KMS-11 (cell line): ENCODE data around the gene PRMT7.

Experiments
- H2AFZ ChIP-seq: fragments of 200-600 bp; sonication (generic); 2 replicates; pipeline ENCODE4 v1.6.1; 2016; ENCODE audit warnings: antibody characterized with exemption, mixed run types, low read depth
- H3K27ac ChIP-seq: fragments of 200-600 bp; sonication (generic); 2 replicates; pipeline ENCODE4 v1.6.1; 2016; ENCODE audit warnings: mild to moderate bottlenecking, mixed run types
- H3K27me3 ChIP-seq: fragments of 200-600 bp; sonication (generic); 2 replicates; pipeline ENCODE4 v1.6.1; 2017; ENCODE audit warnings: mild to moderate bottlenecking, low read depth, mixed run types, moderate library complexity; ENCODE audit not compliant: insufficient read depth
- H3K36me3 ChIP-seq: fragments of 200-600 bp; sonication (generic); 2 replicates; pipeline ENCODE4 v1.6.1; 2017; ENCODE audit warnings: mild to moderate bottlenecking, mixed run types; ENCODE audit not compliant: insufficient read depth
- H3K4me1 ChIP-seq: fragments of 200-600 bp; sonication (generic); 2 replicates; pipeline ENCODE4 v1.6.1; 2016; ENCODE audit warnings: mild to moderate bottlenecking, low read depth, mixed run types; ENCODE audit not compliant: poor library complexity, severe bottlenecking
- H3K4me2 ChIP-seq: fragments of 200-600 bp; sonication (generic); 2 replicates; pipeline ENCODE4 v1.7.0; 2016; ENCODE audit warnings: mild to moderate bottlenecking, mixed run types
- H3K4me3 ChIP-seq: fragments of 200-600 bp; sonication (generic); IDR thresholded peaks from 2 replicates; pipeline ENCODE4 v1.6.1; 2017; ENCODE audit warnings: low read depth, low read length, mixed read lengths; ENCODE audit not compliant: insufficient read depth
- H3K79me2 ChIP-seq: fragments of 200-600 bp; sonication (generic); 2 replicates; pipeline ENCODE4 v1.6.1; 2016; ENCODE audit warnings: low read depth, mixed run types; ENCODE audit not compliant: insufficient read depth
- H3K9ac ChIP-seq: fragments of 200-600 bp; sonication (generic); 2 replicates; pipeline ENCODE4 v1.6.1; 2016; ENCODE audit warnings: mild to moderate bottlenecking, mixed run types
- H4K20me1 ChIP-seq: fragments of 200-600 bp; sonication (generic); 2 replicates; pipeline ENCODE4 v1.6.1; 2016; ENCODE audit warnings: mild to moderate bottlenecking, mixed run types; ENCODE audit not compliant: insufficient read depth
- CTCF ChIP-seq: fragments of 200-600 bp; sonication (generic); conservative IDR thresholded peaks from 2 replicates; pipeline ENCODE4 v1.6.1; 2017; ENCODE audit warnings: low read depth, mild to moderate bottlenecking, antibody characterized with exemption, low read length, moderate library complexity, mixed read lengths

The PRMT7 gene

GRCh38 chr16:68298312-68298711 is 12.5 kb upstream of the PRMT7 start:
- Histone ChIP-seq H3K36me3 (no peaks in the 10 kb centered on the region; the same call in 1 of the 2 replicates), H3K79me2 (peaks cover 6% of the 10 kb centered on the region; the same call in 1 of the 2 replicates), H3K4me2 (no peak overlapping the region), H3K27me3 (no peaks in the 10 kb centered on the region), H2AFZ (no peak overlapping the region), H3K4me3 (no peak overlapping the region), H4K20me1 (no peaks in the 10 kb centered on the region), H3K27ac (no peak overlapping the region), H3K9ac (no peak overlapping the region), H3K4me1 (peaks cover 13% of the 10 kb centered on the region)
- no peak for TF ChIP-seq CTCF

GRCh38 chr16:68298907-68299561 is 11.8 kb upstream of the PRMT7 start:
- Histone ChIP-seq H3K9ac (no peak overlapping the region), H3K4me1 (peaks cover 13% of the 10 kb centered on the region), H3K27ac (no peak overlapping the region), H4K20me1 (no peaks in the 10 kb centered on the region), H3K4me2 (no peak overlapping the region), H3K36me3 (no peaks in the 10 kb centered on the region; the same call in 1 of the 2 replicates), H3K4me3 (no peak overlapping the region), H2AFZ (no peak overlapping the region), H3K27me3 (no peaks in the 10 kb centered on the region), H3K79me2 (peaks cover 6% of the 10 kb centered on the region; the same call in 1 of the 2 replicates)
- no peak for TF ChIP-seq CTCF

- no peaks in the 10 kb centered on the region for H3K27me3 ChIP-seq
- H3K27ac ChIP-seq, result peak overlapping the region; percentile 15; the same call in 1 of the 2 replicates
- H2AFZ ChIP-seq, result no peak overlapping the region
- no peak for TF ChIP-seq CTCF
- H3K79me2 ChIP-seq, result peaks cover 6% of the 10 kb centered on the region; the same call in 1 of the 2 replicates
- H3K4me3 ChIP-seq, result no peak overlapping the region
- H3K4me2 ChIP-seq, result no peak overlapping the region
- H4K20me1 ChIP-seq, result no peaks in the 10 kb centered on the region
- peaks cover 13% of the 10 kb centered on the region for H3K4me1 ChIP-seq
- no peak overlapping the region for H3K9ac ChIP-seq
- H3K36me3 ChIP-seq, result no peaks in the 10 kb centered on the region; the same call in 1 of the 2 replicates
Measured at GRCh38 chr16:68299571-68300453, 11.0 kb upstream of the PRMT7 start.

- TF ChIP-seq CTCF, result no peak
- no peak overlapping the region for H3K4me2 ChIP-seq
- H3K9ac ChIP-seq, result no peak overlapping the region
- H4K20me1 ChIP-seq, result no peaks in the 10 kb centered on the region
- H3K27ac ChIP-seq, result peak overlapping the region; percentile 15; the same call in 1 of the 2 replicates
- peaks cover 6% of the 10 kb centered on the region; the same call in 1 of the 2 replicates for H3K79me2 ChIP-seq
- no peaks in the 10 kb centered on the region for H3K27me3 ChIP-seq
- peaks cover 13% of the 10 kb centered on the region for H3K4me1 ChIP-seq
- no peak overlapping the region for H3K4me3 ChIP-seq
- H3K36me3 ChIP-seq, result no peaks in the 10 kb centered on the region; the same call in 1 of the 2 replicates
- H2AFZ ChIP-seq, result no peak overlapping the region
Measured at GRCh38 chr16:68300734-68301459, 9.9 kb upstream of the PRMT7 start.
